ENCODE results near the gene SLC22A23. TPM values are rescaled to one million over a fixed set of nuclear protein-coding genes. Genes with fewer than 3 reads are reported as not detected.

Gene SLC22A23
- total RNA-seq, 1 donor from 2014 or later: 18.7 TPM

GRCh38 chr6:3232017-3232945 lies 224.6 kb downstream of the SLC22A23 start:
- no peak for TF ChIP-seq CTCF (IDR thresholded peaks at IDR 0.05; ENCODE audit: insufficient read depth, low read length, severe bottlenecking)
- H3K36me3 ChIP-seq (ENCODE audit: control insufficient read depth, insufficient read depth, low read length): no peaks in the 10 kb centered on the region
- H3K4me3 ChIP-seq (ENCODE audit: low read depth, low read length): no peak overlapping the region
- H3K27me3 ChIP-seq (ENCODE audit: control insufficient read depth, insufficient read depth, low read length): peaks cover 49% of the 10 kb centered on the region
- DNase-seq (ENCODE audit: low read depth) (no peak), FAIRE-seq (no peak)

GRCh38 chr6:3231247-3232016 lies 225.4 kb downstream of the SLC22A23 start:
- TF ChIP-seq CTCF (IDR thresholded peaks at IDR 0.05; ENCODE audit: insufficient read depth, low read length, severe bottlenecking): no peak
- no peaks in the 10 kb centered on the region for H3K36me3 ChIP-seq (ENCODE audit: control insufficient read depth, insufficient read depth, low read length)
- DNase-seq (ENCODE audit: low read depth) (peak; percentile 20), FAIRE-seq (no peak)
- H3K27me3 ChIP-seq (ENCODE audit: control insufficient read depth, insufficient read depth, low read length): peaks cover 56% of the 10 kb centered on the region
- H3K4me3 ChIP-seq (ENCODE audit: low read depth, low read length): peak overlapping the region; percentile 28

GRCh38 chr6:3230900-3231246 lies 226.0 kb downstream of the SLC22A23 start:
- Histone ChIP-seq H3K4me3 (ENCODE audit: low read depth, low read length) (no peak overlapping the region), H3K27me3 (ENCODE audit: control insufficient read depth, insufficient read depth, low read length) (peaks cover 59% of the 10 kb centered on the region), H3K36me3 (ENCODE audit: control insufficient read depth, insufficient read depth, low read length) (no peaks in the 10 kb centered on the region)
- FAIRE-seq (no peak), DNase-seq (ENCODE audit: low read depth) (no peak)
- TF ChIP-seq CTCF (IDR thresholded peaks at IDR 0.05; ENCODE audit: insufficient read depth, low read length, severe bottlenecking): no peak

GRCh38 chr6:3230256-3230882 lies 226.5 kb downstream of the SLC22A23 start:
- no peak for TF ChIP-seq CTCF (IDR thresholded peaks at IDR 0.05; ENCODE audit: insufficient read depth, low read length, severe bottlenecking)
- H3K4me3 ChIP-seq (ENCODE audit: low read depth, low read length): no peak overlapping the region
- peaks cover 60% of the 10 kb centered on the region for H3K27me3 ChIP-seq (ENCODE audit: control insufficient read depth, insufficient read depth, low read length)

GRCh38 chr6:3229566-3230178 lies 227.2 kb downstream of the SLC22A23 start:
- no peak for TF ChIP-seq CTCF (IDR thresholded peaks at IDR 0.05; ENCODE audit: insufficient read depth, low read length, severe bottlenecking)
- no peak for FAIRE-seq
- H3K36me3 ChIP-seq (ENCODE audit: control insufficient read depth, insufficient read depth, low read length): no peaks in the 10 kb centered on the region
- no peak for DNase-seq (ENCODE audit: low read depth)
- H3K27me3 ChIP-seq (ENCODE audit: control insufficient read depth, insufficient read depth, low read length): peaks cover 60% of the 10 kb centered on the region
- no peak overlapping the region for H3K4me3 ChIP-seq (ENCODE audit: low read depth, low read length)

More at GRCh38 chr6:3230256-3230882, 226.5 kb downstream of the SLC22A23 start:
- DNase-seq (ENCODE audit: low read depth): no peak
- FAIRE-seq: no peak
- H3K36me3 ChIP-seq (ENCODE audit: control insufficient read depth, insufficient read depth, low read length): no peaks in the 10 kb centered on the region

Data from bronchial epithelial cell (primary cell).